Right ventricle myocardium superior (tissue), 1 donor: ENCODE data around the gene KRT31. TPM values are rescaled to one million over a fixed set of nuclear protein-coding genes. Genes with fewer than 3 reads are reported as not detected.
"Not testable (repeated sequence)": the region's sequence is repeated elsewhere in the genome, so short reads cannot be mapped to it uniquely, and the experiment has no call there.

Experiments used
- ATAC-seq: fragments of 200-7000 bp; cut with Tn5 transposase; one replicate; pipeline ENCODE4 v1.9.1; 2020; ENCODE audit warnings: mild to moderate bottlenecking; ENCODE audit not compliant: poor library complexity
- DNase-seq: peaks from one replicate; pipeline ENCODE4 v3.0.0-alpha.2; 2020
- intact Hi-C: fragments of 100-400 bp; cut with DNase I; formaldehyde crosslinking; loops from one replicate; pipeline ENCODE4 v1.11.2; 2022
- long read RNA-seq: library from polyadenylated mRNA; unstranded; transcript quantifications from one replicate; pipeline ENCODE4 v2.0.0, GENCODE V29; 2021
- total RNA-seq: library from RNA; stranded (reverse); fragmentation: NEBNext Ultra II Directional; extraction: Animal tissue kit (Norgen Biotek cat#: 25700); gene quantifications from one replicate; pipeline ENCODE4 v1.2.1, GENCODE V29; 2021
- donor health status: DM: no; HTN: yes; CAD: no; lungs with severe emphysema.

The KRT31 gene
- total RNA-seq = not detected
- long read RNA-seq = 0 reads

DNA sequence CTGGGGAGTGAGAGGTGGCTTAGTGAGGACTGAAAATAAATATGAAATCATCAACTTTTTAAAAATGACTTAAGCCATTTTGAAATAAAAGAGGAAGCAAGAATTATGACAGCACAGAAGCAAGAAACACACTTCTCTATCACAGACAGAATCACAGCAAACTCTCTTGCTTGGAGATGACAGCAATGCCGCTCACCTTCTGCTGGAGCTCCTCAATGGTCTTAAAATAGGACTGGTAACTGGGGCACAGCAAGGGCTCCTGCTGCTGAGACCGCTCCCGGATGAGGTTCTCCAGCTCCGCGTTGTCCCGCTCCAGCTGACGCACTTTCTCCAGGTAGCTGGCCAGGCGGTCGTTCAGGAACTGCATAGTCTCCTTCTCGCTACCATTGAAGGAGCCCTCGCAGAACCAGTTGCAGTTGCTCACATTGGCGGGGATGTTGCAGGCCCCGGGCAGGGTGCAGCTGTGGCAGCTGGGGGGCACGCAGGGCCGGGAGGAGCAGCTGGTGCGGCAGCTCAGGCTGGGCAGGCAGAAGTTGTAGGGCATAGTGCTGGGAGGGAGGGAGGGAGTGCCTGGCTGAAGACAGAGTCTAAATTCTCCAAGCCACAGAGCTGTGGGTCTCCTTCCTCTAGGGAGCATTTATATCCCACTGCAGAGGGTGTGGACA, at the start of gene KRT31:
KRT31 (minus strand) TSS at position 613 of the 665 bp plus-strand sequence; CDS start at position 544, 69 bp downstream.
- intact Hi-C loops = no loop called here
- no peak for ATAC-seq
- no peak for DNase-seq

GRCh38 chr17:41446806-41447205, 49.4 kb upstream of the KRT31 start:
- ATAC-seq (no peak), DNase-seq (no peak)
- intact Hi-C loops = no loop called here

DNA sequence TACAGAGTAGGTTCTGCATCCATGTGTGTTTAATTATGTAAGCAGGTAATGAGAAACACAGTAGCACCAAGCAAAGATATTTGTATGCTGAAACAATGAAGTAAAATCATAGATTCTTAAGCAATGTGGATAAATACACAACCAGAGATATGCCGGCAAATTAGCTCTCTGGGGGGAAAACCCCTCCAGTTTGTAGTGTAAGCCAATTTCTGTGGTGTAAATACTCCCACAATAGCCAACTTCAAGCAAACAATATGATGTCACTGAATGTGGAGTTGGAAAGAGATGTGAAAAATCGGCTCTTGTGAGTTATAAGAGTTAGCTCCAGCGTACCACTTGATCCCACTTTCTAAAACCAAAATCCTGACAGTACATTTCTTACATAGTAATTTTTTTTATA, 47.2 kb upstream of the KRT31 start:
- intact Hi-C loops = no loop called here

GRCh38 chr17:41444186-41444585, 46.8 kb upstream of the KRT31 start:
- DNase-seq = no peak
- no peak for ATAC-seq
- intact Hi-C loops = no loop called here

More for the DNA sequence above, 47.2 kb upstream of the KRT31 start:
- DNase-seq (no peak), ATAC-seq (no peak)

- ATAC-seq (no peak), DNase-seq (no peak)
- intact Hi-C loops = no loop called here
These were observed 45.3 kb upstream of the KRT31 start for GRCh38 chr17:41442739-41443138.

DNA sequence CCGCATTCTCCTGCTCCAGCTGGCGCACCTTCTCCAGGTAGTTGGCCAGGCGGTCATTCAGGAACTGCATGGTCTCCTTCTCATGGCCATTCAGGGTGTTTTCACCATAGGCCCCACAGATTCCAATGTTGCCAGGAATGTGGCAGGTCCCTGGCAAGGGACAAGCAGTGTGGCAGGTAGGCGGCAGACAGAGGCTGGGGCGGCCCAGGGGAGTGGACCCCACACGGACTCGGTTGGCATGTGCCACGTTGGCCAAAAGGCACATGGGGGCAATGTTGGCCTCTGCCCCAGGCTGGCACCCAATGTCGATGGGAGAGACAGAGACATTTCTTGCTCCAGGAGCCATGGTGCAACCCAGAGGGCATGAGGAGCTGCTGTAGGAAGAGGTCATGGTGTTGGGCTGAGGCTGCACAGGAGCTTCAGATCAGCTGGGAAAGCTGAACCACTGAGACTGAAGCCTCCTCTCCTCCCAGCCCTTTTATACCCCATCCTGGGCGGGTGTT, 43.2 kb upstream of the KRT31 start, which contains the start of gene KRT38:
KRT38 (minus strand) TSS at position 453 of the 503 bp plus-strand sequence; CDS start at position 391, 62 bp downstream.
- DNase-seq (no peak), ATAC-seq (no peak)
- intact Hi-C loops = no loop called here

- DNase-seq (no peak), ATAC-seq (no peak)
- intact Hi-C loops = no loop called here
These were observed 42.0 kb upstream of the KRT31 start for GRCh38 chr17:41439375-41439774.

DNA sequence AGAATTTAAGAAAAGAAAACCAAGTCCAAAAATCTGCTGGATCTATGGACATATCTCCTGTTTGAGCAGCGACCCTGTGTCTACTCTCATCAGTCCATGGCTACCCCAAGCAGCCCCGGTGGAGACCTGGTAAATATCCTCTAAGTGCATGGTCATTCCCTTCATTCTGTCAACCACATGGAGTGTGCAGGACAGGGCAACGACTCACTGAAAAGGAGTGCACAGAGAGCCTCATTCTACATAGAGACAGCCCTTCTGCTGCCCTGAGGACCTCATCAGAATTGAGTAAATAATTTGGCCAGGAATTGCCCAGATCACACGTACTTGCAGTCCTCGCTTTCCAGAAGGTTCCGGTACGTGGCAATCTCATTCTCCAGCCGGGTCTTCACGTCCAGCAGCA, 40.4 kb upstream of the KRT31 start:
- intact Hi-C loops = no loop called here
- DNase-seq (no peak), ATAC-seq (no peak)

DNA sequence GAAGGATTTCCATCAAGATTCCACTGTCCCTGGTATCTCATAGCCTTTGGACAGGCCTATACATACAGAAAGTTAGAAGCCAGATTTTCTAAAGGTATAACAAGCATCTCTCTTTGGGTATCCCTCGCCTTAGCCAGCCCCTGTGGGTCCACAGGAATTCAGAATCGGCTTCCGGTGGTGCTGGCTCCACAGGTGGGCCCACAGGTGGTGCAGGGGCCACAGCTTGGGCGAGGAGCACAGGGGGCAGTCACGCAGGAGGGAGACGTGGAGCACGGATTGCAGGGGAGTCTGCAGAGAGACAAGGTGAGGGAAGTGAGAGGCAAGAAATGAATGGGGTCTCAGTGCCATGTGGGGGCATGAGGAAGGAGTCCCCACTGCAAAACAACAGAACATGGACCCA, 39.8 kb upstream of the KRT31 start:
- intact Hi-C loops = no loop called here
- ATAC-seq = no peak
- no peak for DNase-seq

- no peak for DNase-seq
- ATAC-seq = no peak
- intact Hi-C loops = no loop called here
These were observed 37.0 kb upstream of the KRT31 start for GRCh38 chr17:41434415-41434814.

GRCh38 chr17:41434005-41434404, 36.6 kb upstream of the KRT31 start:
- intact Hi-C loops = no loop called here
- DNase-seq (no peak), ATAC-seq (no peak)

DNA sequence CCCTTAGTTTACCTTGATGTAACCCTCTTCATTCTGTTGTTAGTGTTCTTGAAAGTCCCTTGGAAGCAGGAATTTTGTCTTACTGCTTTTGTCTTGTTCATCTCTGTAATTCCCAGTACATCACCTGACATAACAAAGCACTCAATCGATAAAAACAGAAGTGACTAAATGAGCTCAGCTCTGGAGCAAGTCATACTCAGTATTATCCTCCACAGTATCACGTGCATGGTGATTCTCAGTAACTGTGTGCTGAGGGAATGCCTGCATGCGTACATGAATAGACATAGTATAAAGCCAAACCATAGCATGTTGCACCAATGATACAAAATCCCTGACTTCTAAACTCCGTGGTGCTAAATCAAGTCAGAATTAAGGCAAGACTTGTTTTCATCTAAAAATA, 36.2 kb upstream of the KRT31 start:
- ATAC-seq (no peak), DNase-seq (no peak)
- intact Hi-C loops = no loop called here

GRCh38 chr17:41430376-41430775, 33.0 kb upstream of the KRT31 start:
- intact Hi-C loops, ATAC-seq, DNase-seq: not testable (repeated sequence)

DNA sequence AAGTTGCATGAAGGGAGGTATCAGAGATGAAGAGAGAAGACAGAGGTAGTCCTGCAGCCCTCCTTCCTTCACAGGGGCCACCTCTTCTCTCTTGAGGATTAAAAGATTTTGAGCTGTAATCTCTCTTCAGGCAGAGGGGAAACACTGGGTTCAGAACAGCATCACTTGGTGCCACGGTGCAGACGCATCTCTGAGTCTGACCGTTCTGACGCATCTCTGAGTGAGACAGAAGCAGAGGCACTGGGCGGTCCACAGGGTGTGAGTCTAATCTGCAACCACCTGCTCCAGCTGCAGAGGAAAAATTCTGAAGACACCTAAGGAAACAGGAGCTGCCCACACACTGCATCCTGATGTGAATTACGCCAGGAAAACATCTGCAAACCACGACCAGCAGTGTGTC, 32.3 kb upstream of the KRT31 start:
- no peak for ATAC-seq
- no peak for DNase-seq
- intact Hi-C loops = no loop called here

DNA sequence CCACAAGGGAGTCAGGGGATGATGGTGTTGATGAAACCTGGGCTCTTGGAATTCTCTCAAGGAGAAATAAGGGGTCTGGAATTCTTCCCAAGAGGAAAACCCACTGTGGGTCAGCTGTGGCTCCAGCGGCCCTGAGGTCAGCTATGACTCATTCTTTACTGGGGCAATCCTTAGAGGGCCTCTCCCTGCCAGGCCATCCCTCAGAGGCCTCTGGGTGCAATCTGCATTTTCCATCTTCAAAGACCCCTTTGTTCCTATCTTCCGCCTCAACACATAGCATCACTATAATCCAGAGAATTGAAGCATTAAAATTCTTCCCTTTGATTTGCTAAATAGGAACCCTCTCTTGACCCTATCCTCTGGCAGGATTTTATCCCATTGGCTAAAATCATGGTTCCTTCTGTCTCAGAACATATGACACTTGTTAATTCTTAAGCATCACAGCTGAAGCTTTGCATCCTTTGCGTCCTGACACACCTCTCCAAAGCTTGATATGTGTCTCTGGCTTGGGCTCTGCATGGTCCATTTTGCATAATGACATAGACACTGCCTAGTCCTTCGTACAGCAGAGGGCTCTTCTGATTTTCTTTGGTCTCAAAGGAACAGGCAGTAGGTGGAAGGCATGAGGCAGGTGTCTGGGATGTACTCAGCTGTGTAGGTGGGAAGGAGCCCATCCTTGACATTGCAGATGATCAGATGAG, 31.3 kb upstream of the KRT31 start:
- DNase-seq (no peak), ATAC-seq (no peak)
- intact Hi-C loops = no loop called here

DNA sequence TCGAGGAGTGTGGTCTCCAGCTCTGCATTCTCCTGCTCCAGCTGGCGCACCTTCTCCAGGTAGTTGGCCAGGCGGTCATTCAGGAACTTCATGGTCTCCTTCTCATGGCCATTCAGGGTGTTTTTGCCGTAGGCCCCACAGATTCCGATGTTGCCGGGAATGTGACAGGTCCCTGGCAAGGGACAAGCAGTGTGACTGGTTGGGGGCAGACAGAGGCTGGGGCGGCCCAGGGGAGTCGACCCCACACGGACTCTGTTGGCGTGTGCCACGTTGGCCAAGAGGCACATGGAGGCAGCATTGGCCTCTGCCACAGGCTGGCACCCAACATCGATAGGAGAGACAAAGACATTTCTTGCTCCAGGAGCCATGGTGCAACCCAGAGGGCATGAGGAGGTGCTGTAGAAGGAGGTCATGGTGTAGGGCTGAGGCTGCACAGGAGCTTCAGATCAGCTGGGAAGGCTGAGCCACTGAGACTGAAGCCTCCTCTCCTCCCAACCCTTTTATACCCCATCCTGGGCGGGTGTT, 26.8 kb upstream of the KRT31 start, which contains the start of gene KRT37:
KRT37 (minus strand) TSS at position 475 of the 525 bp plus-strand sequence; CDS start at position 413, 62 bp downstream.
- no peak for DNase-seq
- no peak for ATAC-seq
- intact Hi-C loops = no loop called here

DNA sequence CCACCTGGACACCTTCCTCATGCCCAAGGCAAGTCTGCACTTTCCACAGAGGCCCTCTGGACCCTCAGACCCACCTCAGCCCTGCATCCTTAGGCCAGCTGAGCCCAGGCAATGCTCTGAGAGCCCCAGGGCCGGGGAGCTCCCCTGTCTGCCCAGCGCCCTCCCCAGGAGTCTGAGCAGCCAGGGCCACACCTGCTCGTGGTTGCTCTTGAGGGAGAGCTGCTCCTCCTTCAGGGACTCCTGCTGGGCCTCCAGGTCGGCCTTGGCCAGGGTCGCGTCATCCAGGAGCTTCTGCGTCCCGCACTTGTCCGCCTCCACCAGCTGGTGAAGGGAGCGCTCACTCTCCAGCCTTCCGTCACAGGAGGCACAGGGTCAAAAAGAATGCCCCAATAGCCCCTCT, 25.2 kb upstream of the KRT31 start:
- DNase-seq, ATAC-seq: not testable (repeated sequence)

DNA sequence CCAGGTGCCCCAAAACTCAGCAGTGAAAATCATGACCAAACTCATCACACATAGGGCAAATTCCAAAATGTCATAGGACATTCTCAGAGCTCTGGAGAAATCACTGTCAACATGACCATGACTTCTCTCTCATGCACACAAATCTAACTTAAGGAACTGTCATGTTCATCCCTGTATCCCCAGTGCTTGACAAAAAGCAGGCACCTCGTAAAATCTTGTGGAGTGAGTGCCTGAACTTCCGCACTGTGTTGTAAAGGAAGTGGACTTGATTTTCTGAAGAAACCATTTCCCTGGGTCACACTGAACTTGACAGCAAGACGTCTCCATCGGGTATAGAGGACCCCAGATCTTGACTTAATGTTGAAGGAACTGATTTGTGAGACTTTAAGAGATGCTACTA, 24.2 kb upstream of the KRT31 start:
- ATAC-seq = no peak
- intact Hi-C loops = no loop called here

More for the DNA sequence above, 25.2 kb upstream of the KRT31 start:
- intact Hi-C loops = not testable (repeated sequence)

DNA sequence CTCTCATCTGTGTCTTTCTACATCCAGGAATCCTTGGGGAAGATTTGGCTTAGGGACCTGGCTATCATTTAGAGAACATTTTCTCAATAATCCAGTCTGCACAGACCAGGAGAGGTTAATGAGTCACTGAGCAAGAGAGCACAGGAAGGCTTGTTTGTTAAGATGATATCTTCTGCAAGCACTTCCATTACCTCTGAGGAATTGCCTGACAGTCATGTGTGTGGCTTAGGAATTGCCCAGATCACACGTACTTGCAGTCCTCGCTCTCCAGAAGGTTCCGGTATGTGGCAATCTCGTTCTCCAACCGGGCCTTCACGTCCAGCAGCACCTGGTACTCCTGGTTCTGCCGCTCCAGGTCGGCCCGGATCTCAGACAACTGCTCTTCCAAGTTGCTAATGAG, 23.7 kb upstream of the KRT31 start:
- ATAC-seq (no peak), DNase-seq (no peak)
- intact Hi-C loops = no loop called here

More for the DNA sequence above, 24.2 kb upstream of the KRT31 start:
- no peak for DNase-seq

DNA sequence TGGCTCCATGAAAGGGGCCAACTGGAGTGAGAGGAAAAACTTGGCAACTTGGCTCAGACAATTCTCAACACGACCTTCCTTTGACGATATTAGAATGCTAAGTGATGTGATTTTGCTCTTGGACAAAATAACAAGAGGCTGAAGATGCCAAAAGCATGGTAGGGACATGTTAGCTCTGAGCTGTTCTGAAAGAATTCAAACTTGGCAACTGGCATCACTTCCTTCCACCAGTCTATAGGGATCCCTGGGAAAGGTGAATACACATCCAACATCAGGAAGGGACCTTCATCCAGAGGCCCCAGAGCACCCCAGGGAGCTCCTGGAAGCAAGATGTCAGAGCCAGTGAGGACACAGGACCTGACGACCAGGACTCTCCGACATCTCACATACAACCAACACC, 22.7 kb upstream of the KRT31 start:
- DNase-seq (no peak), ATAC-seq (no peak)
- intact Hi-C loops = no loop called here
